Lung (tissue), 12 donors: Measurements from ENCODE around the gene SPNS2. TPM values are rescaled to one million over a fixed set of nuclear protein-coding genes. Genes with fewer than 3 reads are reported as not detected.

ENCODE experiments used
- ATAC-seq: fragments of 200-7000 bp; cut with Tn5 transposase; one replicate; pipeline ENCODE4 v1.9.1; 2020; ENCODE audit warnings: moderate number of reproducible peaks; ENCODE audit not compliant: insufficient read depth, low FRiP score
- DNase-seq, 3 donors: peaks; one replicate each; pipeline ENCODE4 v3.0.0-alpha.2; 2013 to 2017
- H3K27ac ChIP-seq, 2 donors: one replicate each; pipeline ENCODE4 v1.5.1; 2013; ENCODE audit warnings: mild to moderate bottlenecking in 2 of 2, moderate library complexity in 2 of 2, control low read depth in 1 of 2, inconsistent platforms in 1 of 2, low read depth in 1 of 2, low read length in 1 of 2
- H3K27me3 ChIP-seq, 3 donors: one replicate each; pipeline ENCODE4 v1.5.1; 2013; ENCODE audit warnings: low read length in 2 of 3; ENCODE audit not compliant: control insufficient read depth in 3 of 3, insufficient read depth in 3 of 3
- H3K36me3 ChIP-seq, 4 donors: one replicate each; pipeline ENCODE4 v1.5.1; 2013; ENCODE audit warnings: low read length in 4 of 4, mild to moderate bottlenecking in 1 of 4, moderate library complexity in 1 of 4; ENCODE audit not compliant: control insufficient read depth in 4 of 4, insufficient read depth in 4 of 4
- H3K4me1 ChIP-seq, 5 donors: one replicate each; pipeline ENCODE4 v1.5.1; 2013; ENCODE audit warnings: low read length in 5 of 5, mild to moderate bottlenecking in 2 of 5, moderate library complexity in 1 of 5; ENCODE audit not compliant: control insufficient read depth in 5 of 5, insufficient read depth in 5 of 5
- H3K4me3 ChIP-seq: one replicate; pipeline ENCODE4 v1.5.1; 2013; ENCODE audit warnings: mild to moderate bottlenecking, control low read depth, moderate library complexity
- H3K9ac ChIP-seq, 2 donors: one replicate each; pipeline ENCODE4 v1.5.1; 2013; ENCODE audit warnings: low read length in 2 of 2, control low read depth in 1 of 2; ENCODE audit not compliant: insufficient read depth in 1 of 2
- H3K9me3 ChIP-seq, 4 donors: one replicate each; pipeline ENCODE4 v1.5.1; 2013; ENCODE audit warnings: low read length in 3 of 4, mild to moderate bottlenecking in 1 of 4, moderate library complexity in 1 of 4; ENCODE audit not compliant: control insufficient read depth in 4 of 4, insufficient read depth in 3 of 4
- WGBS, 2 donors: extraction: QIAGEN DNeasy Blood & Tissue Kit; methylation state at CpG; one replicate each; pipeline ENCODE4 v1.1.7; 2013; 5-methylcytosine and 5-hydroxymethylcytosine counted together
- polyA plus RNA-seq, 2 donors: library from polyadenylated mRNA; stranded (reverse); fragments of 200-250 nt; gene quantifications; one replicate each; pipeline ENCODE4 v1.2.1, GENCODE V29; 2013
- total RNA-seq, 2 donors: library from RNA; depleted of rRNA in 1 of 2; stranded (reverse); fragments of >200 nt in 1 of 2; gene quantifications; one replicate each; pipeline ENCODE4 v1.2.1, GENCODE V29; 2014 to 2021
- TF ChIP-seq, protein P1 (sequence below): IDR thresholded peaks from 2 replicates; pipeline ENCODE4 v1.5.1; 2012; ENCODE audit warnings: mild to moderate bottlenecking; ENCODE audit errors: control extremely low read depth, extremely low read depth
- donor health status: control.
- donor health status: control.
- donor health status: Bipolar disorder and iron deficiency.
- donor health status: healthy.
- donor health status: DM: yes; HTN: yes; CAD: no.

Gene SPNS2
- total and polyA plus RNA-seq, 4 donors: 26.8 to 60.1 (median 42.5) TPM

DNA sequence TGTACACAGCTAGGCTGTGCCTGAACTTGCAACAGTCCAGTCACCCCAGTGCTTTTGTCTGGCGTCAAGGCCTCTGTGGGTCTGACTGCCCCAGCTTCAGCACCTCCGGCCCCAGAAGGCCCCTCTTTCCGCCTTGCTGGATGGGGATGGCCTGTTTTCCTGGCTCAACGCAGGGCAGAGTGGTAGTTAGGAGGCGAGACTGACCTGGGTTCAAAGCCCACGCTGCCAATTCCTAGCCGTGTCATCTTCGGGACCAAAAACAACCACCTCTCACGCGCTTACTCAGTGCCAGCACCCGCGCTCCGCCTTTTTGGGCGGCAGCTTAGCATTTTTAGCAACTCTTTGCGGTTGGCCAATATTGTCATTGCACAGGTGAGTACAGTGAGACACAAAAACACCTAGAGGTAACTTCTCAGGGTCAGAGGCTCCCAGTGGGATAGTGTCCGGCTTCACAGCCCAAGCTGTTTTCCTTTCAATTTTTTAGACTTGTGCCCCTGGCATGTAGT lies 51.9 kb downstream of the SPNS2 start:
- WGBS, 2 donors: 96% methylated on average over 16 of the region's 16 CpGs
- H3K36me3 ChIP-seq: peaks cover 3 to 70% (median 25%) of the 10 kb centered on the region in 4 donors
- peaks cover 0 to 11% (median 6%) of the 10 kb centered on the region in 5 donors for H3K4me1 ChIP-seq
- ATAC-seq (no peak), DNase-seq (no peak)
- TF ChIP-seq, protein P1, sequence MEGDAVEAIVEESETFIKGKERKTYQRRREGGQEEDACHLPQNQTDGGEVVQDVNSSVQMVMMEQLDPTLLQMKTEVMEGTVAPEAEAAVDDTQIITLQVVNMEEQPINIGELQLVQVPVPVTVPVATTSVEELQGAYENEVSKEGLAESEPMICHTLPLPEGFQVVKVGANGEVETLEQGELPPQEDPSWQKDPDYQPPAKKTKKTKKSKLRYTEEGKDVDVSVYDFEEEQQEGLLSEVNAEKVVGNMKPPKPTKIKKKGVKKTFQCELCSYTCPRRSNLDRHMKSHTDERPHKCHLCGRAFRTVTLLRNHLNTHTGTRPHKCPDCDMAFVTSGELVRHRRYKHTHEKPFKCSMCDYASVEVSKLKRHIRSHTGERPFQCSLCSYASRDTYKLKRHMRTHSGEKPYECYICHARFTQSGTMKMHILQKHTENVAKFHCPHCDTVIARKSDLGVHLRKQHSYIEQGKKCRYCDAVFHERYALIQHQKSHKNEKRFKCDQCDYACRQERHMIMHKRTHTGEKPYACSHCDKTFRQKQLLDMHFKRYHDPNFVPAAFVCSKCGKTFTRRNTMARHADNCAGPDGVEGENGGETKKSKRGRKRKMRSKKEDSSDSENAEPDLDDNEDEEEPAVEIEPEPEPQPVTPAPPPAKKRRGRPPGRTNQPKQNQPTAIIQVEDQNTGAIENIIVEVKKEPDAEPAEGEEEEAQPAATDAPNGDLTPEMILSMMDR: no peak
- no peaks in the 10 kb centered on the region for H3K9me3 ChIP-seq
- no peaks in the 10 kb centered on the region for H3K27me3 ChIP-seq
- H3K9ac ChIP-seq: no peak overlapping the region
- no peak overlapping the region for H3K27ac ChIP-seq
- H3K4me3 ChIP-seq: no peak overlapping the region

- peaks cover 0 to 16% (median 6%) of the 10 kb centered on the region in 5 donors for H3K4me1 ChIP-seq
- H3K27ac ChIP-seq: no peak overlapping the region
- TF ChIP-seq, protein P1: no peak
- DNase-seq (no peak), ATAC-seq (no peak)
- peaks cover 3 to 66% (median 25%) of the 10 kb centered on the region in 4 donors for H3K36me3 ChIP-seq
- 84 to 88% methylated on average over 8 of the region's 8 CpGs for WGBS, 2 donors
- no peaks in the 10 kb centered on the region for H3K27me3 ChIP-seq
- H3K4me3 ChIP-seq: no peak overlapping the region
- H3K9me3 ChIP-seq: no peaks in the 10 kb centered on the region
- no peak overlapping the region for H3K9ac ChIP-seq
Measured at GRCh38 chr17:4551141-4551540, 52.5 kb downstream of the SPNS2 start.

DNA sequence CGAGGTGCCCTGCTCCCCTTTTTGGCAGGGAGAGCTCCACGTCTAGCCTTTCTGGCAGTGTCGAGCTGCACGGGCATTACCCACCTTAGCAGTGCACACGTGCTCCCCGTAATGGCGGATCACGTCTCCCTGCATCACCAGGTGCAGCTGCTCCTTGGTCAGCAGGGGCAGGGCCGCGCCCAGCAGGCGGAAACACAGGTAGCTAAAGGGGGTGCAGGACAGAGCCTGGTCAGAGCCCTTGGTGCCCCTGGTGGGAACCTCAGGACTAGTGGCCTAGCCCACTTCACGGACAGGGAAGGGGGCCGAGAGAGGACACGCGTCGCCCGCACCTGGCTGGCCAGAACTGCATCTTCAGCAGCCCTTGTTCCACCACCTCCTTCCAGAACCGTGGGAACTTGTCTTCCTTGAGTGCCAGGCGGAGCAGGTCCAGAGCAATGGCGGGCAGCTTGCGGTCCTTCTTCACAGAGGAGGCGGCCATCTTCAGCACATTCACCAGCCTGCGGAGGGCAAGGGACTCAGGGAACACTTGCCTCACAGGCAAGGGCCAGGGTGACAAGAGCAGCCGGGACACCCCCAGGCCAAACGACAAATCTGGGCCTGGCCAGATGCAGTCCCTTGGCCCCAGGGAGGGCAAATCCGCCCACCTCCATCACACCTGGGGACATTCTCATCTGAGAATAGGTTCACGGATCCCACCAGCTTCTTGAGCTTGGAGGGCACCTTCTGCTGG lies 53.3 kb downstream of the SPNS2 start:
- ATAC-seq (no peak), DNase-seq (no peak)
- WGBS, 2 donors: 96 to 97% methylated on average over 27 of the region's 27 CpGs
- Histone ChIP-seq H3K27me3 (no peaks in the 10 kb centered on the region), H3K27ac (no peak overlapping the region), H3K4me1 (peaks cover 0 to 19% (median 6%) of the 10 kb centered on the region in 5 donors), H3K9ac (no peak overlapping the region), H3K9me3 (no peaks in the 10 kb centered on the region), H3K36me3 (peaks cover 3 to 61% (median 21%) of the 10 kb centered on the region in 4 donors), H3K4me3 (no peak overlapping the region)
- TF ChIP-seq, protein P1: no peak
